GM21737 (cell line): ENCODE measurements around the gene RNU6-9.
A peak's percentile ranks its signal among the peaks of the same experiment; 100 is the strongest.

Experiments used
- ATAC-seq: cut with Tn5 transposase; IDR thresholded peaks from one replicate; pipeline ENCODE4 v1.9.1; 2021; ENCODE audit warnings: mild to moderate bottlenecking, moderate library complexity; ENCODE audit not compliant: unreplicated experiment

The RNU6-9 gene

GRCh38 chr19:916645-917322 is 23.5 kb downstream of the RNU6-9 start:
- no peak for ATAC-seq

DNA sequence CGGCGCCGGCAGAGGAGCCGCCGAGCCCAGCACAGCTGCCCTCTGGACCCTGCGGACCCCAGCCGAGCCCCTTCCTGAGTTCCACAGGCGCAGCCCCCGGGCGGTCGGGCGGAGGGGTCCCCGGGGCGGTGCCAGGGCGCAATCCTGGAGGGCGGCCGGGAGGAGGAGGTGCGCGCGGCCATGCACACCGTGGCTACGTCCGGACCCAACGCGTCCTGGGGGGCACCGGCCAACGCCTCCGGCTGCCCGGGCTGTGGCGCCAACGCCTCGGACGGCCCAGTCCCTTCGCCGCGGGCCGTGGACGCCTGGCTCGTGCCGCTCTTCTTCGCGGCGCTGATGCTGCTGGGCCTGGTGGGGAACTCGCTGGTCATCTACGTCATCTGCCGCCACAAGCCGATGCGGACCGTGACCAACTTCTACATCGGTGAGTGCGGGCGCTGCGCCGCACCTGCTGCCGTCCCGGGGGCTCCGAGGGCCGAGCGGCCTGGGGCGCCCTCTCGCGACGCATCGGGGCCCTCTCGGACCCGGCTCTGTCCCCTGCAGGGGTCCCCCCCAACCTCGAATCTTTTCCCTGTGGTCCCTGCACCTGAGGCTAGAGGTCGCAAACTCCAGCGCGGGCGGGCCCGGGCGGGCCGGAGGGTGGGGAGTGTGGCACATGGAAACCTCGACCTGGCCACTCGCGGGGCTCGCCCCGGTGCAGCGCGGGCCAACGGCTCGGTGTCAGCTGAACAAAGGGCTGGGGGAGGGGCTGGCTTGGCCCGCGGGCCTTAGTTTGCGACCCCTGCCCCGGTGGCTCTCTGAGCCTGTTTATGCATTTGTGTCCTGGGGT is 24.3 kb downstream of the RNU6-9 start, which contains the start of gene KISS1R:
KISS1R (plus strand) TSS at position 11 of the 829 bp plus-strand sequence; CDS start at position 181, 170 bp downstream.
- no peak for ATAC-seq

GRCh38 chr19:918152-918437 is 24.8 kb downstream of the RNU6-9 start:
- no peak for ATAC-seq

DNA sequence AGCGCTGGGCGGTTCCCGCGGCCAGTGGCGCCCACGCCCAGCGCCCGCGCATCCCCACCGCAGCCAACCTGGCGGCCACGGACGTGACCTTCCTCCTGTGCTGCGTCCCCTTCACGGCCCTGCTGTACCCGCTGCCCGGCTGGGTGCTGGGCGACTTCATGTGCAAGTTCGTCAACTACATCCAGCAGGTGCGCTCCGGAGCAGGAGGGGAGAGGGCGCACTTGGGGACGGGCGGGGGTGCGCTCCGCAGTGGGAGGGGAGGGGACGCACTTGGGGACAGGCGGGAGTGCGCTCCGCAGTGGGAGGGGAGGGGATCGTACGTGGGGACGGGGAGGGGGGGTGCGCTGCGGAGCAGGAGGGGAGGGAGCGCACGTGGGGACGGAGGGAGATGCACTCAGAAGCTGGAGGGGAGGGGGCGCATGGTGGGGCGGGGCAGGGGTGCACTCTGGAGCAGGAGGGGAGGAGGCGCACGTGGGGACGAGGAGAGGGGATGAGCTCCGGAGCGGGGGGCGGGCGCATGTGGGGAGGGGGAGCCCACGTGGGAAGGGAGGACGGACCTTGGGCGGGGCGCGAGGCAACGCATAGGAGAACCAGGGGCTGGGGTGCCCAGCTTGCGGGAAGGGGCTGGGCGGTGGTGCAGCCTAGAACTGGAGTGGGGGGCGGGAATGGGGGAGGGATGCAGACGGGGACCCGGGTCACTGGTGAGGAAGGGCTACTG is 25.4 kb downstream of the RNU6-9 start:
- no peak for ATAC-seq

DNA sequence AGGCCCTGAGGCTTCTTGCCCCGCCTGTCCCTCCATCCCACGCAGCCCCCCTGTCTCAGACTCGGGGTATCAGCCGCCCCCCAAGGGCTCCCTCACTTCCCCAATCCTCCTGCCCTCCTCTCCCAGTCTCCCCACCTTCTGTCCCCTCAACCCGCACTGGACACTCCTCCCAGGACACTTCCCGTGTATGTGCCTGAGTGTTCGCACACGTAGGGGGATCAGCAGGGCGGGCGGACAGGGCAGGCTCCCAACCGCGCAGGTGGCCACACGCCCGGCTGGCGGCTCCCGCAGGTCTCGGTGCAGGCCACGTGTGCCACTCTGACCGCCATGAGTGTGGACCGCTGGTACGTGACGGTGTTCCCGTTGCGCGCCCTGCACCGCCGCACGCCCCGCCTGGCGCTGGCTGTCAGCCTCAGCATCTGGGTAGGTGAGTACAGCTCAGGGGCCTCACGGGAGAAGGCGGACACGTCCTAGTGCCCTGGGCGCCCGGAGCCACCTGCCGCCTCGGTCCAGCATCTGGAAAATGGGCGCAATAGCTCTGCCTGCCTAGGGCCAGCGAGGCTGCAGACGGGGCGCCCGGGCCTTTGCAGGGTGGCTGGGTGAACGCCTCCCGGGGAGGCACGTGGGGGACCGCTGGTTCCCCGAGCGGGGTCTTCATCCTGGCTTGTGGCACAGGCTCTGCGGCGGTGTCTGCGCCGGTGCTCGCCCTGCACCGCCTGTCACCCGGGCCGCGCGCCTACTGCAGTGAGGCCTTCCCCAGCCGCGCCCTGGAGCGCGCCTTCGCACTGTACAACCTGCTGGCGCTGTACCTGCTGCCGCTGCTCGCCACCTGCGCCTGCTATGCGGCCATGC is 26.1 kb downstream of the RNU6-9 start:
- no peak for ATAC-seq

DNA sequence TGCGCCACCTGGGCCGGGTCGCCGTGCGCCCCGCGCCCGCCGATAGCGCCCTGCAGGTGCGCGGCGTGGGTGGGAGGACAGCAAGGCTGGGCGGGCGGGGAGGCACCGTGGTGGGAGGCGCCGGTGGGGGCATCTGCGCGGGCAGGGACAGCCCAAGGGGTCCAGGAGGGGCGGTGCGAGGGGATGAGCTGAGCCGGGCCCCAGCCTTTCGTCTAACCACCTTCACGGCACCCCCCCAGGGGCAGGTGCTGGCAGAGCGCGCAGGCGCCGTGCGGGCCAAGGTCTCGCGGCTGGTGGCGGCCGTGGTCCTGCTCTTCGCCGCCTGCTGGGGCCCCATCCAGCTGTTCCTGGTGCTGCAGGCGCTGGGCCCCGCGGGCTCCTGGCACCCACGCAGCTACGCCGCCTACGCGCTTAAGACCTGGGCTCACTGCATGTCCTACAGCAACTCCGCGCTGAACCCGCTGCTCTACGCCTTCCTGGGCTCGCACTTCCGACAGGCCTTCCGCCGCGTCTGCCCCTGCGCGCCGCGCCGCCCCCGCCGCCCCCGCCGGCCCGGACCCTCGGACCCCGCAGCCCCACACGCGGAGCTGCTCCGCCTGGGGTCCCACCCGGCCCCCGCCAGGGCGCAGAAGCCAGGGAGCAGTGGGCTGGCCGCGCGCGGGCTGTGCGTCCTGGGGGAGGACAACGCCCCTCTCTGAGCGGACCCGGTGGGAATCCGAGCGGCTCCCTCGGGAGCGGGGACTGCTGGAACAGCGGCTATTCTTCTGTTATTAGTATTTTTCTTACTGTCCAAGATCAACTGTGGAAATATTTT is 27.0 kb downstream of the RNU6-9 start:
- no peak for ATAC-seq

- no peak for ATAC-seq
Measured at GRCh38 chr19:924553-925086, 31.3 kb downstream of the RNU6-9 start.

- peak; percentile 19 for ATAC-seq
Measured at GRCh38 chr19:925087-925525, 31.8 kb downstream of the RNU6-9 start.

DNA sequence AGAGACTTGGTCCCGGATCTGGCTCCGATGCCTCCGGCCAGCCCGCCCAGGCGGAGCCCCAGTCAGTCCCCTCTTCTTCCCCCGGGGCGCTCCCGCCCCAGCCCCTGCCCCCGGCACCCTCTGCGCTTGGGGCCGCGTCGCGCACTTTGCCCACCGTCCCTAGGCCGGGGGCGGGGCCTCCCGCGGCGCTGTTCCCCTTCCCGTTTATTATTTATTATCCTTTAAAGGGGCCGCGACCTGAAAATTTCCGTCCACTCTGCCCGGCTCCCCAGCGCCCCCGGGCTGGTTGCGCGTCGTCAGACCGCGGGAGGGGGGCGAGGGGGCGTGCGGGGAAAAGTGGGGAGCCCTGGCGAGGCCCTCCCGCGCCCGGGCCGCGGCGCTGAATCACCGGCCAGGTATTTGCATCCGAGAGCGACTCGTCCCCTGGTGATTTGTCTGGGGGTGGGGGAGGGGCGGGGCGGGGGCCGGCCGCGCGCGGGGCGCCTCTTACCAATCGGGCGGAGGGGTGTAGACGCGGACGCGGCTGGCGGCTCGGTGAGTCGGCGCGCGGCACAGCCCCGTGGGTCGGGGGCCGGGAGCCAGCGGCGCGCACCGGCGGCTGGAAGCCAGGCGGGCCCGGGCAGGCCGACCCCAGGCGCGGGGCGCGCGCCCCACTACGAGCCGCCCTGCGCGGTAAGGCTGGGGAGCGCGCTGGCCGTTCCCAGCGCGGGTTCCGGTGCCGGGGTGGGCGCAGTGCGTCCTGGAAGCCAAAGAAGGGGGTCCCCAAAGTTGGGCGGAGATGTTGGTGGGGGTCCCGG is 32.4 kb downstream of the RNU6-9 start, which contains the start of gene ARID3A:
ARID3A (plus strand) TSS at position 510 of the 797 bp plus-strand sequence. CDS start 3,494 bp downstream, outside the sequence.
- ATAC-seq: peak; percentile 40

DNA sequence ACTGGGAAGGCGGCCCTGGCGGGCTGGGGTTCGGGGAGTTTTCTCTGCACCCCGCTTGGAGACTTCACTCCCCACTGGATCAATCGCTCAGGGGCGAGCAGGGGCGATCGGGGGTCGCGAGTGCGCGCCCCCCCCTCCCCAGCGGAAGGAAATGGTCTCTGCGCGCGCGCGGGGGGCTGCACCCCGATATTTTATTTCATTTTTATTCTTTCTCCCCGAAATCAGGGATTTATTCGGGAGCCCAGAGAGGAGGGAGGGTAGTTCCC is 33.0 kb downstream of the RNU6-9 start:
- ATAC-seq: no peak

- no peak for ATAC-seq
Measured at GRCh38 chr19:926589-927350, 33.5 kb downstream of the RNU6-9 start.

GRCh38 chr19:927351-927779 is 34.1 kb downstream of the RNU6-9 start:
- no peak for ATAC-seq

- no peak for ATAC-seq
Measured at GRCh38 chr19:927780-928401, 34.6 kb downstream of the RNU6-9 start.

DNA sequence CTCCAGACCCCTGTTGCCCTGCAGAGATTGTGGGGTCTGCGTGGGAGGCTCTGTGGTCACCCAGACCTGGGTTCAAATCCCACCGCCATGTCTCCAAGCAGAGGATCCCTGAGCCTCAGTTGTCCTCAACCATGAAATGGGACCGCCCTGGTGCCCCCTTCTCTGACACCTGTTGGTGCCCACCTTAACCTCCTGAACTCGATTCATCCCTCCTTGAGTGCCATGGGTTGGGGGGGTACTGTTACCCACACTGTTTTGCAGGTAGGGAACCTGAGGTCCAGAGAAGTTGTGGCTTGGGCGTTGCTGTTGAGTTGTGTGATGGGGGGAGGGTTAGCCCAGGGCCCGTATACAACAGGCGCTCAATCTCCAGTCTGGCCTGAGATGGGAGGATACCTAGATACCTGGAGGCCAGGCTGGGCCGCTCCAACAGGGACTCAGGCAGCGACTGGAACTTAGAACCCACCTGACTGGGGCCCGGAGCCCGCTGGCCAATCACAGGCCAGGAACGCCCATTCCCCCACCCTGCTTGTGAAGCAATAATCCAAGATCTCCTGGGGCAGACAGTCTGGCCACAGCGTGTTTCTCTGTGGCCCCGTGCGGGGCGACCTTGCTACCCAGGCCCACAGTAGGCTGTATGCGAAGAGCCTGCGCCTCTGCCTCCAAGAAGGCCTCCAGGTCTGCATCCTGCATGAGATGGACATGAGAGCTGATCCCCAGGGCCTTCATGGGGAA is 35.4 kb downstream of the RNU6-9 start:
- ATAC-seq: no peak

GRCh38 chr19:929203-929890 is 36.1 kb downstream of the RNU6-9 start:
- ATAC-seq: no peak

- ATAC-seq: no peak
Measured at GRCh38 chr19:929891-930258, 36.6 kb downstream of the RNU6-9 start.
